HG03439 (cell line): ENCODE data around the gene PRPSAP2.
"Not testable (repeated sequence)": the region's sequence is repeated elsewhere in the genome, so short reads cannot be mapped to it uniquely, and the experiment has no call there.

Experiments
- ATAC-seq: cut with Tn5 transposase; IDR thresholded peaks from one replicate; pipeline ENCODE4 v1.9.1; 2021; ENCODE audit warnings: mild to moderate bottlenecking, moderate library complexity; ENCODE audit not compliant: unreplicated experiment

Gene PRPSAP2

DNA sequence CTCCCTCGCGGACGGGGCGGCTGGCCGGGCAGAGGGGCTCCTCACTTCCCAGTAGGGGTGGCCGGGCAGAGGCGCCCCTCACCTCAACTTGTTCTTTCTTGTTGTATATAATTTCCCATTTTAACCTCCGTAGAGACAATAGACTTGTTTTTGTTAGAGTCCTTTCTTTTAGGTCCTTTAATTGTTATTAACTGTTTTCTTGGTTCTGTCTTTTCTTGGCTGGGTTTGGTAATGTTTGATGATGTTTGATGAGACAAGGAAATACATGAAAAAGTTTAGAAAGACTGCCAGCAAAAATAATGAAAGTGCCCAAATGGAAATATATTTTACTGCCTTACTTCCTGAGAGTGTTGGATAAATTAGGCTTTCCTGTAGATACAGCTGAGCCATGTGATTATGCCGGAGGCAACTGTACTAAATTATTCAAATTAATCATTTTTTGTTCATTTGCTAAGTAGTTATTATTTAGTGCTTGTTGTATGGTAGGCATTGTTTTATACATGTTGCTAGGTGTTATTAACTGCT is 30.9 kb downstream of the PRPSAP2 start:
- ATAC-seq = no peak

- ATAC-seq = no peak
Observed at GRCh38 chr17:18889658-18890057, 31.7 kb downstream of the PRPSAP2 start.

- no peak for ATAC-seq
Observed at GRCh38 chr17:18891541-18891940, 33.6 kb downstream of the PRPSAP2 start.

- ATAC-seq = no peak
Observed at GRCh38 chr17:18896146-18896545, 38.2 kb downstream of the PRPSAP2 start.

GRCh38 chr17:18896947-18897346 is 39.0 kb downstream of the PRPSAP2 start:
- no peak for ATAC-seq

GRCh38 chr17:18904482-18904881 is 46.6 kb downstream of the PRPSAP2 start:
- ATAC-seq = no peak

- no peak for ATAC-seq
Observed at GRCh38 chr17:18905226-18905625, 47.3 kb downstream of the PRPSAP2 start.

GRCh38 chr17:18910326-18910725 is 52.4 kb downstream of the PRPSAP2 start:
- no peak for ATAC-seq

DNA sequence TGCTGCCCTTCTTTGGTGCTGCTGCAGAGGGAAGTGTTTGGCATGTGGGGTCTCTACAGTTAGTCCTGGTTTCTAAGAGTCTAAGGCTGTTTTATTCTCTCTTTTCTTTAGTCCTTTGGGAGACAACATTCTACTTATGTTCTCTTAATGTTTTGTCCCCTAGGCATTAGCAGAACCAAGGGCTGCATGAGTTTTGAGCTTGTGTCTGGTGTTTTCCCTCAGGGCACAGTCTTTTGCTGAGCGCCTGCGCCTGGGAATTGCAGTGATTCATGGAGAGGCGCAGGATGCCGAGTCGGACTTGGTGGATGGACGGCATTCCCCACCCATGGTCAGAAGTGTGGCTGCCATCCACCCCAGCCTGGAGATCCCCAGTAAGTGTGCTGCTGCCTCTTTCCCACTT is 53.0 kb downstream of the PRPSAP2 start:
- ATAC-seq = no peak

GRCh38 chr17:18916816-18917500 is 59.0 kb downstream of the PRPSAP2 start:
- no peak for ATAC-seq

- no peak for ATAC-seq
Observed at GRCh38 chr17:18917506-18918032, 59.6 kb downstream of the PRPSAP2 start.

- no peak for ATAC-seq
Observed at GRCh38 chr17:18919963-18920362, 62.0 kb downstream of the PRPSAP2 start.

GRCh38 chr17:18920911-18921441 is 63.0 kb downstream of the PRPSAP2 start:
- ATAC-seq = no peak

- ATAC-seq = no peak
Observed at GRCh38 chr17:18921485-18921884, 63.6 kb downstream of the PRPSAP2 start.

GRCh38 chr17:18921912-18922451 is 64.1 kb downstream of the PRPSAP2 start:
- ATAC-seq = peak; percentile 55

DNA sequence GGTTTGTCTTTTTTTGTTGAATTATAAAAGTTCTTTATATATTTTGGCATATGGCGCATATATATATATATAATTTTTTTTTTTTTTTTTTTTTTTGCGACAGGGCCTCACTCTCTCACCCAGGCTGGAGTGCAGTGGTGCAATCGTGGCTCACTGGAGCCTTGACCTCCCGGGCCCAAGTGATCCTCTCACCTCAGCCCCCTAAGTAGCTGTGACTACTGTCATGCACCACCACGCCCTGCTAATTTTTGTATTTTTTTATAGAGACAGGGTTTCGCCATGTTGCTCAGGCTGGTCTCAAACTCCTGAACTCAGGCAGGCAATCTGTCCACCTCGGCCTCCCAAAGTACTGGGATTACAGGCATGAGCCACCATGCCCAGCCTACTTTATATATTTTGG is 64.7 kb downstream of the PRPSAP2 start:
- ATAC-seq = not testable (repeated sequence)

GRCh38 chr17:18925187-18925586 is 67.3 kb downstream of the PRPSAP2 start:
- no peak for ATAC-seq

GRCh38 chr17:18928628-18929125 is 70.7 kb downstream of the PRPSAP2 start:
- ATAC-seq = no peak

GRCh38 chr17:18932360-18933055 is 74.6 kb downstream of the PRPSAP2 start:
- ATAC-seq = no peak

- ATAC-seq = no peak
Observed at GRCh38 chr17:18933102-18934058, 75.4 kb downstream of the PRPSAP2 start.
